DMS153 treated with DMSO at 0.1 percent for 48 hours (cell line): ENCODE results near the gene PTGER3.

ENCODE experiments used
- DNase-seq: peaks from one replicate; lab custom pipeline; 2025; ENCODE audit not compliant: unreplicated experiment; lab: John Stamatoyannopoulos, UW

The PTGER3 gene

DNA sequence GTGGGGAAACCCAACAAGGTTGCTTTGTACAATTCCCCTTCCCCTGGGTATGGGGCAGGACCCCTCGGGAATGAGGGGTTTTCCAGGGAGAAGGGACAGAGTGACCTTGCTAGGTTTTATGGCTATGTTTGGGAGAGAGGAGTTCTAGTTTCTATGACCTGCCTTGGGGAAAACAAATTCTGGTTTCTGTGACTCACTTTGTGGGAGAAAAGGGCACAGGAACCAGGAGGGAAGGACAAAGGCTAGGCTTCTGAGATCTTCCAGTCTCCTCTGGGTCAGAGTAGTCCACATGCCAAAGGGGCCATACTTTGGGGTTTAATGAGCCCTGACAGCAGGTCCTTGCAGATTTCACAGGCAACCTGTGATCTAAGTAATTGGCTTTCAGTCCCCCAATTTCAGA is 5.5 kb upstream of the PTGER3 start:
- no peak for DNase-seq

DNA sequence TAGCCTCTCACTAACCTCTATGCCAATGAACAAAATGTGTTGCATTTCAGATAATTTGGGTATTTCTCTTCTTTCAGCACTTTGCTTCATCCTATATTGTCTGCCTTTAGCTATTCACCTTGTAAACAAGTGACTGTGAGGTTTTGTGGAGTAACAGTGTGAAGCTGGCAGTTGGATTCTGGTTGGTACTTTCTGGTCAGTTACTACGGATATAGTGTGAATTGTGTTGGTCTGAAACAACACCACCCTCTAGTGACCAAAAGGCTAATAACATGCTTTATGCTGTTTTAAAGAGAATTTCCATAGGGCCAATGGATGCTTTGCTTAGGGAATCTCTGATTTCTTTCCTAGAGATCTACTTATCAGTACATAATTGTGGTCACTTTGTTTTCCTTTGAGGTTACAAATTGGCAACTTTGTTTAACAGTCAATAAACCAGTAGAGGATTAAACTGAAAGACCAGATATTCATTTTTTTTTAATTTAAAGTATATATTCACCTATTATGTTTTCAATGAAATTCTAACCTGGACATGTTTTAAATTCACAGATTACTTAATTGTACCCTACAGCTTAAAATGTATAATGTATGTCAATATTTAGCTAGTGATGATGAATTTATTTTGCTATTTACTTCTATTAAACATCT is 2.5 kb upstream of the PTGER3 start:
- peak; percentile 49 for DNase-seq

DNA sequence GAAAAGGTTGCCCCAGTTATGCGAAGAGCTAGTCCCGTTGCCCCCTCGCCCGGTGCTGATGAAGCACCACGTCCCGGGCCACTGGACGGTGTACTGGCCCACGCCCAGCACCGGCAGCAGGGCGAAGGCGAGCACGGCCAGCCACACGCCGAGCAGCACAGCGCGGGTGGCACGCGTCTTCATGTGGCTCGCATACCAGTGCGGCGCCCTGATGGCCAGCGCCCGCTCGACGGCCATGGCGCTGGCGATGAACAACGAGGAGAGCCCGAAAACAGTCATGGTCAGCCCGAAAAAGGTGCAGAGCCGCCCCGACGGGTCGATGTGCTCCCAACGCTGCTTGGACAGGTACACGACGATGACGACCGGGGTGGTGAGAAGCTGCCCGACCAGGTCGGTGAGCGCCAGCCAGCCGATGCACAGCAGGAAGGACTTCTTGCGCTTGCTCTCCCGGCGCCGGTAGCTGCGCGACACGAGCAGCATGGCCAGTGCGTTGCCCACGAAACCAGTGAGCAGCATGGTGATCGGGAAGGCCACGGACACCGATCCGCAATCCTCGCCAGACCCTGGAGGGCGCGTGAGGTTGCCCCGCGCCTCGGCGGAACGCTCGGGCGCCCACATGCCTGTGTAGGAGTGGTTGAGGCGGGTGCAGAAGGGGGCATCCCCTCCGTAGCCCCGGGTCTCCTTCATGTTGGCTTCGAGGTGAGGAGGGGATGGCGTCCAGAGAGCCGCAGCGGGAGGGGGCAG is 553 bp downstream of the PTGER3 start:
- DNase-seq = no peak

DNA sequence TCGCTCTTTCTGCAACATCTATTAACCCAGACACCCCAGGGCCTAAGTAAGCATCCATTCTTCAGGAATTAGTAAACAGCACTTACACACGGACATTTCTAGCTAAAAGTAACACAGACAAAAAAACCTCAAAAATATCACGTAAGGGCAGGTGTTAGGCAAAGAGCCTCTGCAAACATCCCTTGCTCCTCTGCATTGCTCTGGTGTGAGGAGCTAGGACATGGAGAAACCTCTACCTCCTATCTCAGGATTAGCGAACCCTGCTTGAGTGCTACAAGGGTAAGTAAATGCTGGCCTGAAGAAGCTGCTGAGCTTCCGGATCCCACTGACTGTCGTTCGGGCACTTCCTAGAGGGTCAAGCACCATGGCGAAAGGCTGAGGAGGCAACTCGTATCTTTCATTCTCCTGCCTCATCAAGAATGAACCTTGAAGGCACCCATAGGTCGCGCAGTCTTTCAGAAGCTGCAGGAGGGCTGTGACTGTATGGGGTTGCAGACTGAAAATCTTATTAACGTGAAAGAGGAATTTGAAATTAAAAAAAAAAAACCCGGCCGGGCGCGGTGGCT is 2.1 kb downstream of the PTGER3 start:
- no peak for DNase-seq

DNA sequence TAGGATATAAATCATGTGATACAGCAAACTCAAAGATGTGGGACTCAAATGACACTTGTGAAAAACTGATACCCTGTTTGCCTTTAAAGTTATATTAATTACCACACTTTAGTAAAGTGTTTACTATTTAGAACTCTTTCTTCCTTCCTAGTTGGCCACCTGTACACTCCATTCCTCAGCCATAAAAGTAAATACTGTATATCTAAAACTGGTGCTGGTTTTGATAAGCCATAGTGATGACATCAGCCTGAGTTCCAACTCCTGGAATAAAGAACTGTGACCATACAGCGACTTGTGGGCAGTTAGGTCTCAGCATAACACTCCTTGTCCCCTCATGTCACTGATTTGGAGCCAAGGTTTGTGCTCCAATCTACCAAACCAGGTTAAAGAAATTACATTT is 2.8 kb downstream of the PTGER3 start:
- no peak for DNase-seq

DNA sequence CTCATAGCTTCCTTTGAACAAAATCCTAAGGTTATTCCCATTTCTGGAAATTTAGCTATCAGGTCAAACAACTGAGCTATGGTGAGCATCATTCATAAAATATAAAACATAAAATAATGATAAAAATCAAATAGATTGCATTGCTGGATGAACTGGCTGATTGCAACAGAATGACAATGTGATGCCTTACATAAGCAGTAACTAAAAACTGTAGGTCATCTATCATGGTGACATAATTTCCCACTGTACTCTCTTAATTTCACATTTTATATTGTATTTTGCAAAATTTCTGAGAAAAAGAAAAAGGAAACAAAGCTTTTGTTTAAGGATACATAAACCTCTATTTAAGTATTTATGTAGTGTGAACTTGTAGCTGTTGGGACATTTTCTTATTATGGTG is 4.6 kb downstream of the PTGER3 start:
- no peak for DNase-seq

DNA sequence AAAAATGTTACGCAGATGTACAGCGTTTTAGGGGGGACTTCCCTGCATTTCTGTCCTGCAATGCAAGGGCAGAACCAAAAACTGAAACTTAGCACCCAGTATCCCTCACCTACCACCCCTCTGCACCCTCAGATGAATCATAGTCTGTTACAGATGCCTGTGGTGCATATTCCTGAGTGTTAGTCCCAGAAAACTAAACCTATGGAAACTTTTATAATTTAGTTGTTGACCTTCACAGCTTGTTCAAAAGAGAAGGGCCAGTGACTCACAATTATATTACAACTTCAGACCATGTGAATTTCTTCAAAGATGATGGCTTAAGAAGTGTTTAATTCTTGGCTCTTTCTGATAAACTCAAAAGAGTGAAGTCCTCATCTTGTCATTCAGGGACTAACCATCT is 5.8 kb downstream of the PTGER3 start:
- no peak for DNase-seq

DNA sequence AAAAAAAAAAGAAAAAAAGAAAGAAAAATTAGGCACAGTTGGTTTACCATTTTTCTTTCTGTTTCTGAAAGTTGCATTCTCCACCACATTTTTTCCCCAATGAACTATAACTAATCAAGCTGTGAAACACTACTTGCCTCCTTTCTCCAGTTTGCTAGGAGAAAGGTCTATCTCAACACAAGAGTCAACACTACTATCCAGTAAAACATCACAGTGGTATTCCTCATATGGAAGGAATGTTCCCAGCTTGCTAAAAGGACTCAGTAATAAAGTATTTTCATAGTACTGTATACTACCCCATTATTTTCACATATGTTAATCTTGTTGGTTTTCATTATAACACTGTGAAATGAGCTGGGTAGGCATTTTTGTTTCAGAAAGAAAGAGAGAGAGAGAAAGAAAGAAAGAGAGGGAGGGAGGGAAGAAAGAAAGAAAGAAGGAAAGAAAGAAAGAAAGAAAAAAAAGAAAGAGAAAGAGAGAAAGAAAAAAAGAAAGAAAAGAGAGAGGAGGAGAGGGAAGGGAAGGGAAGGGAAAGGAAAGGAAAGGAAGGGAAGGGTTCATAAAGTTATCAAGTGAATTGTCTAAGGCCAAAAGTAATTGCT is 7.9 kb downstream of the PTGER3 start:
- no peak for DNase-seq

DNA sequence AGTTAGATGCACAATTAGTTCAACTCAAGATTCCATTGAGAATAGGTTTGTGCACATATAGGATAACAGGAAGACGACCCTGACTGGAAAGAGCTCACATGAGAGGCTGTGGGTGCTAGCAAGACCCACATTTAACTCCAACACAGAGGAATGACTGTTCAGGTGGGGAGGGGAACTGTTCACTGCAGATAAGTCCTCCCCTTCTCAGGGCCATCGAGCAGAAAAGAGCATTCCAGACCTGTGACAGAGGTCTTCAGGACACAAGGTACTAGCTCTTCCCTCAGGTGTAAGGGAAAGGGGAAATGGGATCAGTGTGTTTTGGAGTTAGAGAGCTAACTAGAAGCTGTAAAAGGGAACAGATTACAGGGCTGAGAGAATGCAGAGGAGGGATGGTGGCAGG is 8.7 kb downstream of the PTGER3 start:
- no peak for DNase-seq

DNA sequence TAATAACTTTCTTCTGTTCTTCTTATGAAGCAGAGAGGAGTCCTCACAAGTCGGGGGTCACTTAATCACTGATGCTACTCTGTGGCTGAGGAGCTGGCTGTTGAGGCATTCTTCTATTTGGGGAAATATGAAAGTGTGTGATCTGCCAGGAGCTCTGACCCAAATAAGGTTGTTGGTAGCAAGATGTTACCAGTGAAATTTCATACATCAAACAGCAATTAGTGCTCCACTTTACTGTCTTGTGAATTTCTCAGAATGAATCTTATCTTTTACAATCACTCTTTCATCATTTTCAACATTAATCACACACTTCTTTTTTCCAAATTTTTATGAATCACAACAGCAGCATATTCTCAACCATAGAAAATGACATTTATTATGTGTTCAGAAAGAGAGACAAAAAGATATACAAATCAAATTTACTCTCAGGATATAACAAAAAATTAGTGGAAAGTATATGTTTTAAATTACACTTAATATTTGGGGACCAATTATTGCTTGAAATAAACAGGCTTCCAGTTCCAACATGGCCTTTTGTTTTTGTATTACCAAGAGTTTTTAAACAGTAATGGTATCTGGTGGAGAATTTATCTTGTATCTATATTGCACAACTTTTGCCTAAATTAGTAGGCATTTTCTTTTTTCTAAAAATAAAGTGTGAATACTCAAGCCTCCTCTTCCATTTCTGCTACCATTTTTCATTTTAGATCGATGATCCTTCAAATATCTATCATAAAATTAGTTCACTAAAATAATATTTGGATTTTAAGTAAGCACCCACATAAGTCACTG is 9.6 kb downstream of the PTGER3 start:
- no peak for DNase-seq

DNA sequence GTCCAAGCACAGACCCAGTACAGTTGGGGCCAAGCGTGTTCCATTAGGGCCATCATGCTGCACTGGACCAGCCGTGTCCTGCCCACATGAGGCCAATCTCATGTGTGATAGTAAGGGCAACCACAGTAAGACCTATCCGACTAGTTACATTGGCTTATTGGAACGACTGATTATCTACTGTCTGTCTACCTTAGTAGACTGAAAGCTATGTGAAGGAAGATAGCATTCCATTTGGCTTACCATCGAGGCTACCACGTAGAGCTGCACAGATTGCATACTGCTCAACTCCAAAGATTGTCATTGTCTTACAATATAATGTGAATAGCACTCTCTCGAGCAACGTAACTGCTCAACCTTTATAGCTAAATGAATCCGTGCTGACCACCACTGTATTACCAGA is 10.6 kb downstream of the PTGER3 start:
- DNase-seq = no peak

DNA sequence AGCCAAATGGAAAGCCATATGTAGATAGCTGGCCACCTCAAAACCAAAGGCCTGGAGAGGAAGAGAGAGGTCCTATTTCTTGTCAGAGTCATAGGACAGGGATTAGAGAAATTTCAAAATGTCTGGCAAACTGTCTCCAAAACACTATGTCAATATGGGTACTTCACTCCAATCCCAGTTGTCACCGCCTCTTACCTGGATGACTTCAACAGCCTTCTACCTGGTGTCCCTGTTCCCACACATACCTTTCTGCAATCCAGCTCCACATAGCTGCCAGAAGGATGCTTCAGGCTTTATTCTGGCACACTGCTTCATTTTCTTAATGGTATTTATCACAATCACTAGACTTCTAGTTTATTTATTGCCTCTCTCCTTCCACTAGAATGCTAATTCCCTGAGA is 14.5 kb downstream of the PTGER3 start:
- no peak for DNase-seq

DNA sequence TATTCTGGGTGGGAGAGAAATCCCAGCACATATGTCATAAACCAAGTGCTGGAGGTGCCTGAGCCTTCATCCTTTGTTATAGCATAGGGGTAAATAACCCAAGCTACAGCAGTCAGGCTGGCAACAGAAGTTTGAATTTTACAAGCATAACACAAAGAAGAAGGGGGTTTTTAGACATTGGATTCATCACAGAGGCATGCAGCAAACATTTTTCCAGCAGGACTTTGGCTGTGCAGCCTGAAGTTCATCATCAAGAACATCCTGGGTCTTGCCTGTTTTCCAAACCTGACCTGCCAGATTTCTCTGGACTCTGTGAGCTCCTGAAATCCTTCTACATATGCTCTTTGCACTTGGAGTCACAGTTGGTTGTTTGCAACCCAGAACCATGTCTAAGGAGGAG is 16.2 kb downstream of the PTGER3 start:
- DNase-seq = no peak

DNA sequence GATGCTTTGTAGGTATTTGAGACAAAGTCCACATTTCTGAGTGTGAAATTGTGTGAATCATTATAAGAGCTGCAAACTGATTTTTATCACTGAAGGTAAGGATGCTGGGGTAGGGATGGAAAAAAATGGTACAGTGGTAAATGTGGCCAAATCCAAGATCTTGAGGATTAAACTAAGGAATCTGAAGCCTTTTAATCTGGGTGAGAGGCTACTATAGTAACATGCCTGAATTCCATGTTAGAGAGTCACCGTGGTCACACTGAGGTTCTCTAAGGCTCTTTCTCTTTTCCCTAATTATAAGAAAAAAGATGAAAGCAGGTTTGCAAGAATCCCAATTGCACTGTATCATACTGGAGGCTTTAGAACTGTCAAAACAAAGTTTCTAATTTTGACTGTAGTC is 17.6 kb downstream of the PTGER3 start:
- DNase-seq = no peak

DNA sequence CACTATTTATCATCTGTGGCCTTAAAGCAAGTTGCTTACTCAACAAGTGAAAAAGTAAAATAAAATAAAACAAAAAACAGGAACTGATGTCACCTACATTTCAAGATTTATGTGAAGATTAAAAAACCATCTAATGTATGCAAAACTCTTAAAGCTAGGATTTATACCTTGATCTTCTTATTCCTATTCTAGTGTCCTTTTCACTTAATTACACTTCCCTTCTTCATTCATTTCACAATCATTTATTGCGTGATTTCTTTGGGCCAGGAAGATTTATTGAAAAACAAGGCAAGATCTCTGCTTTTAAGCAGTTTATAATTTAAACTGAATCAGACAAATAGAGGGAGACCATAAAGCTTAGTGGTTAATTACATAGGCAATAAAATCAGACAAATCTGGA is 18.6 kb downstream of the PTGER3 start:
- no peak for DNase-seq

DNA sequence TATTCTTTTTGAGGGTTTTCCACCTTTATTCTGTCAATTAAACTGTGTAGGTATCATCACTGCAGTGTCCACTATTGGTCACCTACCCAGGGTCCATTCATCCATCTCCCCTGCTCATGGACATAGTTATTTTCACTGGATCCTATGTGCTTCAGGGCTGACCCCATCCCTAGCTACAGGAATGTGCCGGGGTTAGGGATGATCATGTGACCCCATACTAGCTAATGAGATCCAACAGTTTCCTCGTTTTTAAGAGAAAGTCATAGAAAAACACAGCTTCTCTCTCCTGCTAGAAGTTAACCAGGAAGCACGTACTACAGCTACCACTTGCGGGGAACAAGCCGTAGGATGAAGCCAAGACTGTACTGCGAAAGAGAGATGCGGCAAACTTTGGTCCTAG is 19.6 kb downstream of the PTGER3 start:
- no peak for DNase-seq

DNA sequence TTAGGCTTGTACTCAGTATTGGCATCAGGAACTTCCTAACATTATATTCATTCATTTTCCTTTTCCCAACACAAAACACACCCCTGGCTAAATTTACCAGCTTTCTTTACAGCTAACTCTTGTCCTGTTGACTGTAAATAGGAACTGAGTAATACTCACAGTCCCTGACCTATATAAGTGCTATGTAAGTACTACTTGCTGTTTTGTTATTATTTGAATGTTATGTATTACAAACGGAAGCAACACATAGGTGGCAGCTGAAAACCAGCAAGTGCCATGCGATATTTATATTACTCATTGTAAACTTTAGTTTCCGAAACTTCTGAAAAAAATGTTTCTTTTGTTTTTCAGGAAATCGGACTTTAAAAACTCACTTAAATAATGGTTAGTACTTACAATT is 21.5 kb downstream of the PTGER3 start:
- DNase-seq = no peak

DNA sequence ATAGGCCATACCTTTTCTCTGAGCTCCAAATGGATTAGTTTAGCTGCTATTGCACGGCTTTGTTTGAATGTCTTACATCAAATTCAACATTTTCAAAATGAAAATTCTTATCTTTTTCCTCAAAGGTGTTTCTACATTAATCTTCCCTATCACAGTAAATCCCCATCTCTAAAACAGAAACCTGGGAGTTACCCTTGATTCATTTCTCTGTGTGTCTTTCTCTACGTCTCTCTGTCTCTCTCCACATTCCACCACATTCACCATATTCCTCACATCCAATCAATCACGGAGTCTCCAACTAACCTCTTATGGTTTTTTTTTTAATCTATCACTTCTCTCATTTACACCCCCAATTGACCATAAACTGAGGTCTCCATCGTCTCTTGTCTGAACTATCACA is 24.1 kb downstream of the PTGER3 start:
- no peak for DNase-seq

DNA sequence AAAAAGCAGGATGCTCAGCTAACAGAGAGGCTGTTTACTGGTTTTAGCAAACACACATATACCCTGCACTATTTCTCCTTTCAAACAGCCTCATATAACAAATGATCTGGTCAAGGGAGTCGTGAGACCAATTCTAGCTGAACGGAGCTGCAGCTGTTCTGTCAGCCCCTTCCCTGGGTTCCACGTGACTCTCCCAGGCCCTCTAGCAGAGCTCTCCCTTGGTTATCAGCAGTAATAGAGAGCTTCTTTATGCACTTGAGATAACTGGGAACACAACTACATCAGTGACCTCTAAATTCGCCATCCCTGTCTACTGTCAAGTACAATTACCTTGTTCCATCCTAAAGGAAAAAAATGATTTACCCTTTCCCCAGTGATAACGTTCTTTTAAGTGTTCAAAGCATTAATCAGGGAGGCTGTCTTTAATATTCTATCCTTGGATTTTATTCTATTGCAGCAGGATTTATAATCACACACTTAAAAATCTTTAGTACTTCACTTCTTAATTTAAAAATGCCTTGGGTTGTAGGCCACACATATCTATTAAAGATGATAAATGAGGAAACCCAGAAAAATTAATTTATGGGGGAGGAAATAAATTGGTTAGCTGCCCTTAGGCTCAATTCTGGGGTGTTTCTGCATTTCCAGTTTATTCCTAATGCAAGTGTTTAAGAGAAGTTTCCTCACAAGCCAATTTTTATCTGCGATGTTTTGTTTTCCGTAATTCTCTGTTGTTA is 28.2 kb downstream of the PTGER3 start:
- no peak for DNase-seq

DNA sequence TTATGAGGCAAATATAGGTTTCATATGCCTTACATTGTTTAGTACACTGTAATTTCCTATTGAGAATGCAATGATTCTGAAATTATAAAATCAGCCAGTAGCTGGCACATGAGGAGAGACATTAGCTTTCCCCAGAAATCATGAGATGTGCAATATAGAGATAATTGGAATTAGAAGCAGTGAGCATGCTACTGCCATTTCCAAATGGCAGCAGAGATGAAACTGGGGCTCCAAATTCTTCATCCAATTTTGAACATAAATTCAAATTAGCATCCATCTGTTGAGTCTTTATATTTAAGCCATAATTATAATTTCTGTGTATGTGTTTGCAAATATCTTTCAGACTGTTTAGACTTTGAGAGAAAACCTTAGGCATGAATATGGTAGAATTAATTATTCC is 28.8 kb downstream of the PTGER3 start:
- DNase-seq = no peak

DNA sequence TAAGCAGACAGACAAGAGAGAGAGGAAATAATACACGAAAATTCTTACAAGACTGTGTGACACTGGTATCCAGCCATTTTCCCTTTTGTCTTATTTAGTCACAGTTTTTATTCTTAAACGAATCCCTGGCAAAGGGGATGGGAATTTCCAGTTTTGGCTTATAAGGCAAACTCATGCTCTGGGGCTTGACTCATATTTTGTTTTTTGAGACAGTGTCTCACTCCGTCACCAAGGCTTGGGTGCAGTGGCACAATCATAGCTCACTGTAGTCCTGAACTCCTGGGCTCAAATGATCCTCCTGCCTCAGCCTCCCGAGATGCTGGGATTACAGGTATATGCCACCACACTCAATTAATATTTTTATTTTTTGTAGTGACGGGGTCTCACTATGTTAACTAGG is 31.9 kb downstream of the PTGER3 start:
- DNase-seq = no peak
